Loucy (cell line): ENCODE measurements around the gene BRCC3.

Source experiments
- H2AFZ ChIP-seq: fragments of 200-600 bp; sonication (generic); 2 replicates; pipeline ENCODE4 v1.6.0; 2016; ENCODE audit warnings: antibody characterized with exemption, mild to moderate bottlenecking, low read length, moderate library complexity
- H3F3A ChIP-seq: fragments of 200-600 bp; 2 replicates; pipeline ENCODE4 v1.6.0; 2016; ENCODE audit warnings: antibody characterized with exemption, low read depth, mild to moderate bottlenecking
- H3K27me3 ChIP-seq: fragments of 200-600 bp; sonication (generic); 2 replicates; pipeline ENCODE4 v1.6.1; 2014; ENCODE audit warnings: low read length, mild to moderate bottlenecking; ENCODE audit not compliant: insufficient read depth, poor library complexity, severe bottlenecking
- H3K36me3 ChIP-seq: fragments of 200-600 bp; sonication (generic); 2 replicates; pipeline ENCODE4 v1.6.1; 2016; ENCODE audit warnings: low read length; ENCODE audit not compliant: insufficient read depth
- H3K4me1 ChIP-seq: fragments of 200-600 bp; sonication (generic); 2 replicates; pipeline ENCODE4 v1.5.1; 2014; ENCODE audit warnings: low read length, mild to moderate bottlenecking; ENCODE audit not compliant: insufficient read depth, poor library complexity, severe bottlenecking
- H3K4me2 ChIP-seq: fragments of 200-600 bp; sonication (generic); 2 replicates; pipeline ENCODE4 v1.6.0; 2014; ENCODE audit warnings: antibody characterized with exemption, low read length, low read depth, mild to moderate bottlenecking; ENCODE audit not compliant: poor library complexity, severe bottlenecking
- H3K4me3 ChIP-seq: fragments of 200-600 bp; sonication (generic); 2 replicates; pipeline ENCODE4 v1.5.1; 2014; ENCODE audit warnings: low read length, mild to moderate bottlenecking, mixed read lengths; ENCODE audit not compliant: poor library complexity, severe bottlenecking
- H3K79me2 ChIP-seq: fragments of 200-600 bp; sonication (generic); 2 replicates; pipeline ENCODE4 v1.6.1; 2014; ENCODE audit warnings: low read length; ENCODE audit not compliant: insufficient read depth
- H3K9ac ChIP-seq: fragments of 200-600 bp; sonication (generic); 2 replicates; pipeline ENCODE4 v1.6.0; 2014; ENCODE audit warnings: mild to moderate bottlenecking, low read depth, low read length, moderate library complexity; ENCODE audit not compliant: poor library complexity, severe bottlenecking
- H3K9me2 ChIP-seq: fragments of 200-600 bp; sonication (generic); replicated peaks from 2 replicates; pipeline ENCODE4 v1.6.1; 2016; ENCODE audit warnings: low read depth, low read length, mixed read lengths
- H3K9me3 ChIP-seq: fragments of 200-600 bp; sonication (generic); 2 replicates; pipeline ENCODE4 v1.6.1; 2014; ENCODE audit warnings: mild to moderate bottlenecking, antibody characterized with exemption, low read length, low read depth; ENCODE audit not compliant: insufficient read depth
- H4K20me1 ChIP-seq: fragments of 200-600 bp; sonication (generic); 2 replicates; pipeline ENCODE4 v1.6.0; 2014; ENCODE audit warnings: antibody characterized with exemption, low read length, mild to moderate bottlenecking; ENCODE audit not compliant: insufficient read depth, poor library complexity, severe bottlenecking
- EZH2phosphoT487 ChIP-seq: fragments of 200-600 bp; IDR thresholded peaks from 2 replicates; pipeline ENCODE4 v1.6.1; 2018; ENCODE audit warnings: antibody characterized with exemption, mild to moderate bottlenecking, moderate library complexity, borderline replicate concordance
- TF ChIP-seq, protein P1 (sequence below): fragments of 200-600 bp; sonication (generic); conservative IDR thresholded peaks from 2 replicates; pipeline ENCODE4 v1.5.1; 2014; ENCODE audit warnings: mild to moderate bottlenecking, antibody characterized with exemption, low read length

Gene BRCC3

DNA sequence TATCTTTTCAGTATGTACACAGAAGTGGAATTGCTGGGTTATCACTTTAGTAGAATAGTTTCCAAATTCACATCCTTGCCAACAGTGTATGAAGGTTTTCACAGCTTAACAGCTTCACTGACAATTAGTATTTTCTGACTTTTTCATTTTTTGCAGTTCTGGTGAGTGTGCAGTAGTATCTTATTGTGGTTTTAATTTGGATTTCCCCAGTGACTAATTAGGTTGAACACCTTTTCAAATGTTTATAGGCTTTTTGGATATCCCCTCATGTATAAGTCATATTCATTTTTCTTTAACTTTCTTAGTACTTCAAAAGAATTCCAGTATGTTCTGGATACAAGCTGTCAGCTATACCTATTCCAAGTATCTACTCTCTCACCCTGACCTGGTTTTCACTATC, 37.1 kb downstream of the BRCC3 start:
- H4K20me1 ChIP-seq: no peaks in the 10 kb centered on the region
- no peaks in the 10 kb centered on the region for H3K9me3 ChIP-seq
- no peaks in the 10 kb centered on the region for H3K27me3 ChIP-seq
- no peak overlapping the region for H3K4me3 ChIP-seq
- H3K9ac ChIP-seq: no peak overlapping the region
- H2AFZ ChIP-seq: no peak overlapping the region
- no peaks in the 10 kb centered on the region for H3K4me1 ChIP-seq
- no peaks in the 10 kb centered on the region for H3F3A ChIP-seq
- no peak overlapping the region for H3K4me2 ChIP-seq
- peaks cover 11% of the 10 kb centered on the region; the same call in 1 of the 2 replicates for H3K36me3 ChIP-seq
- TF ChIP-seq, protein P1, sequence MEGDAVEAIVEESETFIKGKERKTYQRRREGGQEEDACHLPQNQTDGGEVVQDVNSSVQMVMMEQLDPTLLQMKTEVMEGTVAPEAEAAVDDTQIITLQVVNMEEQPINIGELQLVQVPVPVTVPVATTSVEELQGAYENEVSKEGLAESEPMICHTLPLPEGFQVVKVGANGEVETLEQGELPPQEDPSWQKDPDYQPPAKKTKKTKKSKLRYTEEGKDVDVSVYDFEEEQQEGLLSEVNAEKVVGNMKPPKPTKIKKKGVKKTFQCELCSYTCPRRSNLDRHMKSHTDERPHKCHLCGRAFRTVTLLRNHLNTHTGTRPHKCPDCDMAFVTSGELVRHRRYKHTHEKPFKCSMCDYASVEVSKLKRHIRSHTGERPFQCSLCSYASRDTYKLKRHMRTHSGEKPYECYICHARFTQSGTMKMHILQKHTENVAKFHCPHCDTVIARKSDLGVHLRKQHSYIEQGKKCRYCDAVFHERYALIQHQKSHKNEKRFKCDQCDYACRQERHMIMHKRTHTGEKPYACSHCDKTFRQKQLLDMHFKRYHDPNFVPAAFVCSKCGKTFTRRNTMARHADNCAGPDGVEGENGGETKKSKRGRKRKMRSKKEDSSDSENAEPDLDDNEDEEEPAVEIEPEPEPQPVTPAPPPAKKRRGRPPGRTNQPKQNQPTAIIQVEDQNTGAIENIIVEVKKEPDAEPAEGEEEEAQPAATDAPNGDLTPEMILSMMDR: no peak
- no peak for TF ChIP-seq EZH2phosphoT487
- no peaks in the 10 kb centered on the region for H3K79me2 ChIP-seq
- H3K9me2 ChIP-seq: no peaks in the 10 kb centered on the region

DNA sequence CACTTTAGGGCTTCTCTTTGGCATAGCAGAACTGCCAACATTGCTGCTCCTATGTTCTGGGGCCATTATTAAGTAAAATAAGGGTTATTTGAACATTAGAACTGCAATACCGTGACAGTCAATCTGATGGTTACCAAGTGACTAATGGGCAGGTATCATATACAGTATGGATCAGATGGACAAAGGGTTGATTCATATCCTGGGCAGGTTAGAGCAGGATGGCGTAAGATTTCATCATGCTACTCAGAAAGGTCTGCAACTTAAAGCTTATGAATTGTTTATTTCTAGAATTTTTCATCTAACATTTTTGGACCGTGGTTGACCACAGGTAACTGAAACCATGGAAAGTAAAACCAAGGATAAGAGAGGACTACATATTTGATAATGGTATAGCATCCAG, 40.9 kb downstream of the BRCC3 start:
- Histone ChIP-seq H3K9me3 (no peaks in the 10 kb centered on the region), H4K20me1 (no peaks in the 10 kb centered on the region), H3K9me2 (no peaks in the 10 kb centered on the region), H3K9ac (no peak overlapping the region), H3K4me3 (no peak overlapping the region), H3K4me2 (no peak overlapping the region), H3K36me3 (peaks cover 11% of the 10 kb centered on the region; the same call in 1 of the 2 replicates), H3K4me1 (no peaks in the 10 kb centered on the region), H3F3A (no peaks in the 10 kb centered on the region), H2AFZ (no peak overlapping the region), H3K79me2 (no peaks in the 10 kb centered on the region), H3K27me3 (no peaks in the 10 kb centered on the region)
- no peak for TF ChIP-seq EZH2phosphoT487
- TF ChIP-seq, protein P1: no peak

DNA sequence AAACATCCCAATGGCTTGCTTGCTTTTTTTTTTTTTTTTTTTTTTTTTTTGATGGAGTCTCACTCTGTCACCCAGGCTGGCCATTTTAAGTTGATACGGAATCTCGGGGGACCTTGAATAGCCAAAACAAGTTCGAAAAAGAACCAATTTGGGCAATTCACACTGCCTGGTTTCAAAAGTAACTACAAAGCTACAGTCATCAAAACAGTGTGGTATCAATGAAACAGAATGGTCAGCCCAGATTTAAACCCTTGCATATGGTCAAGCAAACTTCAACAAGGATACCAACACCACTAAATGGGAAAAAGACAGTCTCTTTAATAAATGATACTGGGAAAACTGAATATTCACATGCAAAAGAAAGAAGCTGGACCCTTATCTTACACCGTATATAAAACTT, 41.8 kb downstream of the BRCC3 start:
- no peak overlapping the region for H3K4me3 ChIP-seq
- no peak for TF ChIP-seq EZH2phosphoT487
- TF ChIP-seq, protein P1: no peak
- no peaks in the 10 kb centered on the region for H3K27me3 ChIP-seq

More for the DNA sequence above, 41.8 kb downstream of the BRCC3 start:
- Histone ChIP-seq H3F3A (no peaks in the 10 kb centered on the region), H3K4me1 (no peaks in the 10 kb centered on the region), H3K9me2 (no peaks in the 10 kb centered on the region), H3K79me2 (no peaks in the 10 kb centered on the region), H3K4me2 (no peak overlapping the region), H3K9ac (no peak overlapping the region), H4K20me1 (no peaks in the 10 kb centered on the region), H2AFZ (no peak overlapping the region), H3K9me3 (no peaks in the 10 kb centered on the region), H3K36me3 (peaks cover 7% of the 10 kb centered on the region; the same call in 1 of the 2 replicates)
